GM21367 (cell line): ENCODE results near the gene LGALS7B.
"Not testable (repeated sequence)": the region's sequence is repeated elsewhere in the genome, so short reads cannot be mapped to it uniquely, and the experiment has no call there.

Source experiments
- ATAC-seq: cut with Tn5 transposase; IDR thresholded peaks from one replicate; pipeline ENCODE4 v1.9.1; 2021; ENCODE audit not compliant: unreplicated experiment

The LGALS7B gene

GRCh38 chr19:38788478-38789243, at the start of gene LGALS7B:
LGALS7B (plus strand) TSS chr19:38789200; CDS start chr19:38789227, 27 bp downstream.
- no peak for ATAC-seq

GRCh38 chr19:38739440-38740256, 49.4 kb upstream of the LGALS7B start:
- ATAC-seq: no peak

GRCh38 chr19:38740257-38740592, 48.8 kb upstream of the LGALS7B start:
- ATAC-seq: no peak

GRCh38 chr19:38740932-38741331, 48.1 kb upstream of the LGALS7B start:
- no peak for ATAC-seq

GRCh38 chr19:38741670-38742069, 47.3 kb upstream of the LGALS7B start:
- no peak for ATAC-seq

- no peak for ATAC-seq
Observed at GRCh38 chr19:38742296-38742695, 46.7 kb upstream of the LGALS7B start.

- no peak for ATAC-seq
Observed at GRCh38 chr19:38742906-38743305, 46.1 kb upstream of the LGALS7B start.

- no peak for ATAC-seq
Observed at GRCh38 chr19:38743394-38744297, 45.4 kb upstream of the LGALS7B start.

GRCh38 chr19:38744298-38744681, 44.7 kb upstream of the LGALS7B start, which contains the start of gene CAPN12:
CAPN12 (minus strand) TSS chr19:38744474; CDS start chr19:38744165, 309 bp downstream.
- no peak for ATAC-seq

- no peak for ATAC-seq
Observed at GRCh38 chr19:38744874-38745273, 44.1 kb upstream of the LGALS7B start.

GRCh38 chr19:38745316-38745715, 43.7 kb upstream of the LGALS7B start:
- no peak for ATAC-seq

GRCh38 chr19:38753783-38754182, 35.2 kb upstream of the LGALS7B start:
- ATAC-seq: not testable (repeated sequence)

GRCh38 chr19:38754196-38754595, 34.8 kb upstream of the LGALS7B start:
- ATAC-seq: not testable (repeated sequence)

GRCh38 chr19:38759590-38760003, 29.4 kb upstream of the LGALS7B start:
- no peak for ATAC-seq

- not testable (repeated sequence) for ATAC-seq
Observed at GRCh38 chr19:38760805-38761517, 28.0 kb upstream of the LGALS7B start.

GRCh38 chr19:38761884-38762389, 27.1 kb upstream of the LGALS7B start:
- ATAC-seq: not testable (repeated sequence)

- ATAC-seq: no peak
Observed at GRCh38 chr19:38763795-38764220, 25.2 kb upstream of the LGALS7B start.

- ATAC-seq: no peak
Observed at GRCh38 chr19:38765214-38765613, 23.8 kb upstream of the LGALS7B start.

- ATAC-seq: no peak
Observed at GRCh38 chr19:38766276-38767047, 22.5 kb upstream of the LGALS7B start.
